IMR-90 (cell line): ENCODE results near the gene RNF215. TPM values are rescaled to one million over a fixed set of nuclear protein-coding genes. Genes with fewer than 3 reads are reported as not detected.

Experiments
- ATAC-seq: fragments of 200-7000 bp; cut with Tn5 transposase; 2 replicates; pipeline ENCODE4 v1.9.1; 2020; ENCODE audit warnings: low read depth, mild to moderate bottlenecking, moderate library complexity
- BruUV-seq: library from RNA; stranded (reverse); fragments of 400-500 nt; replicated peaks from 2 replicates; lab custom pipeline; 2021; lab: Mats Ljungman, UMichigan
- CTCF ChIA-PET: fragments of 300-600 bp; formaldehyde crosslinking; extraction: SDS; loops from one replicate; lab custom pipeline; 2021; ENCODE audit warnings: antibody characterized with exemption; lab: Yijun Ruan, JAX
- POLR2A ChIA-PET: fragments of 300-600 bp; sonication (Branson Sonifier 250); formaldehyde crosslinking; loops from one replicate; lab custom pipeline; 2022; ENCODE audit warnings: antibody characterized with exemption; ENCODE audit not compliant: unreplicated experiment; lab: Charles Lee
- DNase-seq: peaks from one replicate; pipeline ENCODE4 v3.0.0; 2013
- H2AFZ ChIP-seq: replicated peaks from 2 replicates; pipeline ENCODE3; 2013; ENCODE audit warnings: low read length, mild to moderate bottlenecking; ENCODE audit not compliant: poor library complexity
- H2AK5ac ChIP-seq: 2 replicates; pipeline ENCODE4 v1.6.1; 2013; ENCODE audit warnings: low read depth, low read length, inconsistent platforms
- H2AK9ac ChIP-seq: replicated peaks from 2 replicates; pipeline ENCODE3; 2013; ENCODE audit warnings: mild to moderate bottlenecking, low read depth, low read length, moderate library complexity; ENCODE audit not compliant: poor library complexity
- H2BK120ac ChIP-seq: 2 replicates; pipeline ENCODE4 v1.6.1; 2013; ENCODE audit warnings: low read depth, low read length, inconsistent platforms
- H2BK15ac ChIP-seq: 3 replicates; pipeline ENCODE4 v1.6.1; 2013; ENCODE audit warnings: low read depth, low read length, inconsistent platforms
- H2BK20ac ChIP-seq: 2 replicates; pipeline ENCODE4 v1.6.1; 2013; ENCODE audit warnings: low read depth, mild to moderate bottlenecking, inconsistent platforms, low read length, moderate library complexity
- H2BK5ac ChIP-seq: 2 replicates; pipeline ENCODE4 v1.6.1; 2013; ENCODE audit warnings: mild to moderate bottlenecking, low read depth, low read length, inconsistent platforms; ENCODE audit not compliant: poor library complexity, severe bottlenecking
- H3K14ac ChIP-seq: replicated peaks from 2 replicates; pipeline ENCODE4 v1.6.1; 2013; ENCODE audit warnings: low read depth, low read length, inconsistent platforms
- H3K18ac ChIP-seq: 2 replicates; pipeline ENCODE4 v1.6.1; 2013; ENCODE audit warnings: low read depth, low read length, control low read depth
- H3K23ac ChIP-seq: 2 replicates; pipeline ENCODE4 v1.6.1; 2013; ENCODE audit warnings: low read depth, low read length, inconsistent platforms
- H3K27ac ChIP-seq: 2 replicates; pipeline ENCODE4 v1.5.1; 2013; ENCODE audit warnings: mild to moderate bottlenecking, control low read depth, low read length; ENCODE audit not compliant: insufficient read depth
- H3K27me3 ChIP-seq: 2 replicates; pipeline ENCODE4 v1.6.1; 2013; ENCODE audit warnings: low read length; ENCODE audit not compliant: control insufficient read depth, insufficient read depth
- H3K36me3 ChIP-seq: 2 replicates; pipeline ENCODE4 v1.6.1; 2013; ENCODE audit warnings: low read length, mixed read lengths; ENCODE audit not compliant: control insufficient read depth, insufficient read depth
- H3K4ac ChIP-seq: 2 replicates; pipeline ENCODE4 v1.6.1; 2013; ENCODE audit warnings: low read depth, low read length, inconsistent platforms
- H3K4me1 ChIP-seq: 2 replicates; pipeline ENCODE4 v1.6.1; 2013; ENCODE audit warnings: low read length, mixed read lengths; ENCODE audit not compliant: control insufficient read depth, insufficient read depth
- H3K4me2 ChIP-seq: 2 replicates; pipeline ENCODE4 v1.6.1; 2013; ENCODE audit warnings: low read depth, mild to moderate bottlenecking, control low read depth, low read length, moderate library complexity
- H3K4me3 ChIP-seq: 2 replicates; pipeline ENCODE4 v1.5.1; 2013; ENCODE audit warnings: low read depth, mild to moderate bottlenecking, control low read depth, low read length, moderate library complexity; ENCODE audit not compliant: insufficient read depth
- H3K56ac ChIP-seq: 2 replicates; pipeline ENCODE4 v1.6.1; 2013; ENCODE audit warnings: low read length, inconsistent platforms; ENCODE audit not compliant: insufficient read depth; ENCODE audit errors: extremely low read depth
- H3K79me1 ChIP-seq, 2 experiments: 2 replicates each; pipeline ENCODE4 v1.6.1; 2013; ENCODE audit warnings: low read length in 2 of 2, inconsistent platforms in 1 of 2, low read depth in 1 of 2
- H3K9ac ChIP-seq: 2 replicates; pipeline ENCODE4 v1.6.1; 2013; ENCODE audit warnings: low read depth, low read length, control low read depth
- H3K9me1 ChIP-seq: 2 replicates; pipeline ENCODE4 v1.6.1; 2013; ENCODE audit warnings: low read length, inconsistent platforms; ENCODE audit not compliant: insufficient read depth
- H3K9me3 ChIP-seq: 2 replicates; pipeline ENCODE4 v1.6.1; 2013; ENCODE audit warnings: low read length; ENCODE audit not compliant: control insufficient read depth, insufficient read depth
- H4K20me1 ChIP-seq: 2 replicates; pipeline ENCODE4 v1.6.1; 2013; ENCODE audit warnings: low read length, inconsistent platforms; ENCODE audit not compliant: insufficient read depth
- H4K5ac ChIP-seq: 2 replicates; pipeline ENCODE4 v1.6.1; 2013; ENCODE audit warnings: mild to moderate bottlenecking, low read depth, low read length, control low read depth
- H4K8ac ChIP-seq, 2 experiments: 2 replicates each; pipeline ENCODE4 v1.6.1; 2013; ENCODE audit warnings: low read depth in 2 of 2, low read length in 2 of 2, control low read depth in 1 of 2, inconsistent platforms in 1 of 2
- H4K91ac ChIP-seq: 2 replicates; pipeline ENCODE4 v1.6.1; 2013; ENCODE audit warnings: low read depth, low read length, inconsistent platforms; ENCODE audit not compliant: insufficient read depth
- MAFK ChIP-seq: IDR thresholded peaks from 2 replicates; pipeline ENCODE4 v1.6.1; 2012; ENCODE audit warnings: low read depth, low read length, improper control_type of control experiment
- MXI1 ChIP-seq: IDR thresholded peaks from 2 replicates; pipeline ENCODE4 v1.6.1; 2012; ENCODE audit warnings: low read depth, mild to moderate bottlenecking, low read length, moderate library complexity, borderline replicate concordance
- RAD21 ChIP-seq: IDR thresholded peaks from 2 replicates; pipeline ENCODE4 v1.6.1; 2012; ENCODE audit warnings: low read length, improper control_type of control experiment
- RFX5 ChIP-seq: IDR thresholded peaks from 2 replicates; pipeline ENCODE4 v1.8.0; 2012; ENCODE audit warnings: low read depth, mild to moderate bottlenecking, low read length, moderate library complexity
- WGBS, 2 experiments: methylation state at CpG; one replicate each; pipeline versions ENCODE4 v1.1.5 to v1.1.7; 2013; ENCODE audit warnings: missing lambda C conversion rate in 2 of 2; ENCODE audit not compliant: insufficient read length in 1 of 2; ENCODE audit errors: extremely low coverage in 2 of 2; 5-methylcytosine and 5-hydroxymethylcytosine counted together
- dilution Hi-C: fragments of 300-500 bp; cut with HindIII; formaldehyde crosslinking; loops from one replicate; pipeline ENCODE4 v1.14.3; 2018; ENCODE audit warnings: low sequenced_read_pairs; ENCODE audit not compliant: unreplicated experiment
- in situ Hi-C: fragments of 300-500 bp; cut with MboI; formaldehyde crosslinking; loops from 3 replicates; pipeline ENCODE4 v1.14.3; 2019; ENCODE audit warnings: low sequenced_read_pairs, inconsistent platforms, mixed read lengths
- intact Hi-C: fragments of 100-400 bp; cut with micrococcal nuclease; formaldehyde crosslinking; loops from 2 replicates; pipeline ENCODE4 v1.10.0; 2022
- polyA plus RNA-seq, 3 experiments: library from polyadenylated mRNA; depleted of rRNA; stranded (reverse); fragments of >200 nt; gene quantifications; 2 replicates each; pipeline ENCODE4 v1.2.3, GENCODE V29; 2012; ENCODE audit warnings: low replicate concordance in 1 of 3
- total RNA-seq: library from RNA; depleted of rRNA; stranded (reverse); fragments of >200 nt; gene quantifications from 2 replicates; pipeline ENCODE4 v1.2.3, GENCODE V29; 2012

The RNF215 gene
- total and polyA plus RNA-seq, 2 of the 4 experiments (the other 2 are of a cell fraction): 15.8 to 21.9 TPM

- DNase-seq (no peak), ATAC-seq (no peak; the same call in 1 of the 2 replicates)
- Histone ChIP-seq H3K4me2 (no peak overlapping the region), H2BK20ac (no peak overlapping the region), H4K5ac (no peak overlapping the region), H4K8ac (no peak overlapping the region), H2BK120ac (no peak overlapping the region), H3K36me3 (peaks cover 2% of the 10 kb centered on the region; the same call in 1 of the 2 replicates), H4K91ac (no peak overlapping the region), H3K9me3 (no peaks in the 10 kb centered on the region), H3K9me1 (0 out of 2 replicates have a peak, but pooled peaks cover 5% of the 10 kb centered on the region), H2AFZ (no peak overlapping the region), H3K79me1 (no peaks in the 10 kb centered on the region), H3K4me3 (no peak overlapping the region), H3K18ac (no peak overlapping the region), H2AK5ac (no peak overlapping the region), H3K56ac (no peak overlapping the region), H3K23ac (no peak overlapping the region), H3K9ac (no peak overlapping the region), H2BK15ac (no peak overlapping the region), H3K27me3 (no peaks in the 10 kb centered on the region), H2BK5ac (no peak overlapping the region), H3K4me1 (no peaks in the 10 kb centered on the region), H3K27ac (no peak overlapping the region), H4K20me1 (no peaks in the 10 kb centered on the region), H2AK9ac (peak overlapping the region; percentile 25), H3K14ac (no peak overlapping the region), H3K4ac (no peak overlapping the region)
- BruUV-seq: no TSS peak
- dilution Hi-C loops: no loop called here
- ChIA-PET CTCF (no interaction called here), POLR2A (no interaction called here)
- intact Hi-C loops: no loop called here
- TF ChIP-seq MXI1: no peak
- TF ChIP-seq RFX5: no peak
- no peak for TF ChIP-seq RAD21
- no peak for TF ChIP-seq MAFK
- 49% methylated on average over 4 of the region's 7 CpGs; no CpG with 5 or more reads in 1 of the 2 experiments for WGBS, 2 experiments
- in situ Hi-C loops: no loop called here
These were observed 24.4 kb downstream of the RNF215 start for GRCh38 chr22:30362651-30363281.
